Activated T-cell treated with anti-CD3 and anti-CD28 coated beads for 1 hour (primary cell): ENCODE results near the gene CGB5.
A peak's percentile ranks its signal among the peaks of the same experiment; 100 is the strongest.
"Not testable (repeated sequence)": the region's sequence is repeated elsewhere in the genome, so short reads cannot be mapped to it uniquely, and the experiment has no call there.

ENCODE experiments used
- DNase-seq: peaks from one replicate; pipeline ENCODE4 v3.0.0-alpha.2; 2020; ENCODE audit warnings: low read depth

CGB5 gene

GRCh38 chr19:49057636-49058234 is 14.1 kb downstream of the CGB5 start, which contains the start of gene CGB7:
TSS of gene CGB7 (minus strand) at chr19:49057749. CDS start at chr19:49055375, 2,374 bp downstream.
- DNase-seq, result peak; percentile 18

- DNase-seq, result no peak
These were observed 14.9 kb downstream of the CGB5 start for GRCh38 chr19:49058562-49058961.

- no peak for DNase-seq
These were observed 15.4 kb downstream of the CGB5 start for GRCh38 chr19:49059053-49059452.

- no peak for DNase-seq
These were observed 17.4 kb downstream of the CGB5 start for GRCh38 chr19:49061000-49061399.

GRCh38 chr19:49061445-49061844 is 17.8 kb downstream of the CGB5 start:
- DNase-seq, result no peak

GRCh38 chr19:49064029-49064629 is 20.5 kb downstream of the CGB5 start:
- DNase-seq, result no peak

DNA sequence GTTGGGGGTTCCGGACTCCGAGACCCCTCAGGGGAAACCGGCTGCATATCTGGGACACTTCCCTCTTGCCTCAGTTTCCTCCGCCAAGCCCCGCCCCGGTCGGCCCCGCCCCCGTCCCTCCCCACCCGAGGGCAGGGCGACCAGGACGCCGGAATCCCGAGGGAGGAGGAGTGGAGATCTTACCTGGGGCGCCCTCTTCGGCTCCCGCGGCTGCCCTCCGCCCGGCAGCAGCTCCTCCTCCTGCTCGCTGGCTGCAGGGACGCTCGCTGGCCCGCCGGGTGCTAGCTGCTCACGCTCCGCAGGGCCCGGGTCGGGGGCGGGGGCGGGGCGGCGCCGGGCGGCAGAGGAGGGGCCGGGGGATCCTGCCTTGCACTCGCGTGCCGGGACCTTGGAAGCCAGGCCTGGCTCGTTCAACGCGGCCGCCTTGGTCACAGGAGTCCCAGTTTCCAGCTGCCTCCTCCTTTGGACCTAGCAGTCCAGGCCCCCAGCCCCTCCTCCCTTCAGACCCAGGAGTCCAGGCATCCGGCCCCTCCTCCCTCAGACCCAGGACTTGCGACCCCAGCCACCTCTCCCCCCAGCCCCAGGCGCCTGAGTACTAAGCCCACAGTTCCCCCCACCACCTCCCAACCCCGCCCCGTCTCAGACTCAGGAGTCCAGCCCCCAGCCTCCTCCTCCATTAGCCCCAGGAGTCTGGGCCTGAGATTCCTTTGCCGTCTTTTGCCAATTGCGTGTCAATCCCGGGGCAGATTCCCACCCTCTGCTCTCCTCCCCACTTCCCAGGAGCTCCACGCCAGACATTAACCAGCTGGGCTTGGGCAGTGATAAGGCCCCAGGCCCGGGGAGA is 21.3 kb downstream of the CGB5 start, which contains the start of gene NTF4:
Gene NTF4 (minus strand): TSS at position 51 of the 844 bp plus-strand sequence. CDS start 2,821 bp downstream, outside the sequence.
- DNase-seq, result no peak

GRCh38 chr19:49065905-49066512 is 22.4 kb downstream of the CGB5 start:
- no peak for DNase-seq

GRCh38 chr19:49067554-49067953 is 23.9 kb downstream of the CGB5 start:
- no peak for DNase-seq

- no peak for DNase-seq
These were observed 25.4 kb downstream of the CGB5 start for GRCh38 chr19:49069026-49069425.

DNA sequence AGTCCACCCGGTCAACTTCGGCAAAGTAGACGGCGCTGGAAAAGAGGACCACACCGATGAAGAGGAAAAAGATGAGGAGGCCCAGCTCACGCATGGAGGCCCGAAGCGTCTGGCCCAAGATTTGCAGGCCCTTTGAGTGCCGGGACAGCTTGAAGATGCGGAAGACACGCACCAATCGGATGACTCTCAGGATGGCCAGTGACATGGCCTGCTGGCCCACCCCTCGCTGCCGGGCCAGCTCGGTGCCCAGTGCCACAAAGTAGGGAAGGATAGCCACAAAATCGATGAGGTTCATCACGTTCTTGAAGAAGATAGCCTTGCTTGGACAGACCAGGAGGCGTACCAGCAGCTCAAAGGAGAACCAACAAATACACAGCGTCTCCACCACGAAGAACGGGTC is 26.8 kb downstream of the CGB5 start:
- no peak for DNase-seq

DNA sequence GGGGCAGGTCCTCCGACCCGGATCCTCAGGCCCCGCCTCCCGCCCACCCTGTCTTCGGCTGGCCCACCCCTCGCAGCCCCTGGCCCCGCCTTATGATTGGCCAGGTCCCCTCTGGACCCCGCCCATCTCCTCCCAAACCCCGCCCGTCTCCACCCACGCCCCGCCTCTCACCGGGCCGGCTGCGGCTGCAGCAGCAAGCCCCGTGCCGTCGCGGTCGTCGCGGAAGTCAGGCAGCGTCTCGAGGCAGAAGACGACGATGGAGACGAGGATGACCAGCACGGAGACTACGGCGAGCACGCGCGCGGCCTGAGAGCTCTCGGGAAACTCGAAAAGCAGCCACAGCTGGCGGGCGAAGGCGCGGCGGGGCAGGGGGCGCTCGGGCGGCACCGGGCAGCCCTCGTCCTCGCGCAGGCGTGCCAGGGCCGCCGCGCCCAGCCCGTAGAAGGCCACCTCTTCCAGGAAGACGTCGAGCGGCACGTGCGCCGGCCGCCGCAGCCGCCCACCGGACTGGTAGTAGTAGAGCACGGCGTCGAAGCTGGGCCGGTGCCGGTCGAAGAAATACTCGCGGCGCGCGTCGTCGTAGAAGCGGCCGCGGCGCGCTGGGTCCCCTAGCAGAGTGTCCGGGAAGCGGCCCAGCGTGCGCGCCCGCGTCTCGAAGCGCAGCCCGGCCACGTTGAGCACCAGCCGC is 28.4 kb downstream of the CGB5 start:
- DNase-seq, result no peak

DNA sequence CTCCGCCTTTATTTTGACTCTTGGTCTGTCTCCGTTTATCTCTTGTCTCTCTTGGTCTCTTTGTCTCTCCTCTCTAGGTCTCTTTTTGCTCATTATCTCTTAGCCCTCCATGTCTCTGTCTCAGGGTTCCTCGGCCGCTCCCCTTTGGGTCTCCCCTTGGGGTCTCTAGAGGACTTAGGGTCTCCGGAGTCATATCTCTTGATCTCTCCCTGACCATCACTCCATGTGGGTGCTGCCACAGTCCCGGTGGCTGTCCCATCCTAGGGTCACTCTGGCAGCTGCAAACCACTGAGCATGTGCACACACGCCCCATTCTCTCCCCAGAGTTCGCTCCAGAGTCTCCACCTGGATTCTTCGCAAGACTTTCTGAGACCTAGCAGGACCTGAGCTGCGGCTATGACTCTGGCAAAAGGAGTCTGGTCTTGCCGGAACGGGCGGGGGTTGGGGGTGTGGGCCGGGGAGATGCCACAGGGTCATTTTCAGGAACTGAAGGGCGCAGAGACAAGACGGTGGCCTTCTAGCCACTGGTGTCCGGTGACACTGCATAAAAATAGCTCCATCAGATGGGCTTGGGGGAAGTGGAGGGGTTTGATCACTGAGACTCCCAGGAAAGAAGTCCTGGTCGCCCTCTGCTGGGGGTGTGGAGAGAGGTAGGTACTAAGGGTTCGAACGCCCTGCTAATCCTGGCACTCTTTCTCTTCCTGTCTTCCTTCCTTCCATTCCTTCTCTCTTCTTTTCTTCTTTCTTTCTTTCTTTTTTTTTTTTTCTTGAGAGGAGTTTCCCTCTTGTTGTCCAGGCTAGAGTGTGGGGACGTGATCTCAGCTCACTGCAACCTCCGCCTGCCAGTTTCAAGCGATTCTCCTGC is 30.1 kb downstream of the CGB5 start:
- DNase-seq, result no peak

GRCh38 chr19:49074869-49075268 is 31.2 kb downstream of the CGB5 start:
- DNase-seq, result not testable (repeated sequence)

- DNase-seq, result no peak
These were observed 36.7 kb downstream of the CGB5 start for GRCh38 chr19:49080392-49080791.

DNA sequence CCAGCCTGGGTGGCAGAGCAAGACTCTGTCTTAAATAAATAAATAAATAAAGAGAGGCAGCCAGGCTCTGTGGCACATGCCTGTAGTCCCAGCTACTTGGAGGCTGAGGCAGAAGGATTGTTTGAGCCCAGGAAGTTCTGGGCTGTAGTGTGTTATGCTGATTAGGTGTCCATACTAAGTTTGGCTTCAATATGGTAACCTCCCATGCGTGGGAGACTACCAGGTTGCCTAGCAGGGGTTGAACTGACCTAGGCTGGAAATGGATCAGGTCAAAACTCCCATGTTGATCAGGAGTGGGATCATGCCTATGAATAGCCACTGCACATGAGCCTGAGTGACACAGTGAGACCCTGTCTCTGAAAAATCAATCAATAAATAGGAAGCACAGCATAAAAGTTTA is 37.6 kb downstream of the CGB5 start:
- no peak for DNase-seq

- DNase-seq, result no peak
These were observed 40.8 kb downstream of the CGB5 start for GRCh38 chr19:49084206-49085019.

DNA sequence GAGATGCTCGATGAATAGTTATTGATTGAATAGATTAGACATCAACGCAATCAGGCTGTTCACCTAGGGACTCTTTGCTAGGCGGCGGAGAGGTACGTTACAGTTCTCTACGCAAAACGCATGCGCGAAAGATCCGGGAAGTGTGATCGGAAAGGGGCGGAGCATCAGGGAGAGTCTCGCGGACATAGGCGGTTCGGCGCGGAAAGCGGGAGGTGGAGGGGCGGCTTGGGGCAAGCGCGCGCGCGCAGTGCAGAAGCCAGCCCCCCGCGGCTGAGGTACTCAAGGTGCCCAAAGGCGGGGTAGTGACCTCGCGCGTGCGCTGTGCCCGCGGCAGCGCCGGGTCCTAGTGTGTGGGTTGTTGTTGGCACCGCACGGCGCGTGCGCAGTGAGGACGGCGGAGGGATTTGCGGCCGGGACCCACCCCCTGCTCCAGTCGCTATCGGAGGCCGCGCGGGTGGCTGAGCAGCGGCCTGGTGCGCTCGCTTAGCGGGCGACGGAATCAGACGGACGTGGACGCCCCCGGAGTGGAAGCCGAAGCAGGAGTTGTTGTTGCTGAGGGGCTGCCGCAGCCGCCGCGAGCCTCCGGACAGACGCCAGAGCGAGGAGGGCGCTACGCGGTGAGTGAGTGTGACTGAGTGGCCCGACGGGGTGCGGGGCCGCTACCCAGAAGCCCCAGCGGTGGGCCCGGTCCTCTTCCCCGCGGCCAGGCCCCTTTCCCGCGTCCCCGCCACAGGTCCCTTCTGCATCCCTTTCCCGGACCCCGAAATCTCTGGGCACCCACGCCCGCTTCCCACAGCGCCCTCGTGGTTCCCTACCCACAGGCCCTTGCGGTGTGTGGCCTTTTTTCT is 41.6 kb downstream of the CGB5 start, which contains the start of gene SNRNP70:
Gene SNRNP70 (plus strand): TSS at position 432 of the 848 bp plus-strand sequence. CDS start 964 bp downstream, outside the sequence.
- DNase-seq, result peak; percentile 98

DNA sequence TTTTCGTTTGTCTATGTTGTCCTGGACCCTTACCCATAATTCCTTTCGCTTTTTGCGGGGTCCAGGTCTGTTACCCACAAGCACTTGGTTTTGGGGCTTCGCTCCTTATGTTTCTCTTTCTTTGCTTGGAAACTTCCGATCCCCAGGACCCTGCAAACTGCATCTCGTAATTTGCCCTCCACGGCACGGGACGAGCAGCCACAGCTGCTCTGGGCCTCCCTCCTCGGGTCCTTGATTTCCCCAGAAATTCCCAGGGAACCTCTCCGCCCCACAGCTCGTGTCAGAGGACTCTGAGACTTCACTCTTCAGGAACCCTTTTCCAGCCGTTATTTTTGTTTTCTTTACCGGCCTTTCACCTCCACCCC is 42.2 kb downstream of the CGB5 start:
- DNase-seq, result no peak
